MM.1S (cell line): ENCODE data around the gene EFCAB12.

Experiments
- EZH2 ChIP-seq: fragments of 300-600 bp; sonication (generic); optimal IDR thresholded peaks from 2 replicates; pipeline ENCODE3; 2017; ENCODE audit warnings: low read depth, mild to moderate bottlenecking, antibody characterized with exemption, low read length, mixed read lengths
- TF ChIP-seq, protein P1 (sequence below): fragments of 300-600 bp; sonication (generic); IDR thresholded peaks from 2 replicates; pipeline ENCODE4 v1.5.1; 2016; ENCODE audit warnings: antibody characterized with exemption, low read length, mixed read lengths

DNA sequence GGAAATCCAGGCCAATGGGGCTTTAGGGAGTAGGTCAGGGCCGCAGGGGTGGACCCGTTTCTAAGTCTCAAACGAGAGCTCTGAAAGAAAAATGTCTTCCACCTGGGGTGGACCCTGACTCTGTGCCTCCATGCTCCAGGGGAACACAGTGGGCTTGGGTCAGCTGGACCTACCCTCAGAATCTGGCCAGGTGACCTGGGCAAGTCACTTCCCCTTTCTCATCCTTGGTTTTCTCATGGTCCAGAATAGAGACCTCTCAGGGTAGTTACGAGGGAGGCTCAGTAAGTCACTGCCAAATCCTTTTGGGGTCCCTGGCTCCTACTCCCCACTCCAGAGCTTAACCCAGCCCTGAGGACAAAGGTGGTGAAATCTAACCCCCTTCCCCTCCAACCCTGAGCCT is 25.8 kb downstream of the EFCAB12 start:
- TF ChIP-seq, protein P1, sequence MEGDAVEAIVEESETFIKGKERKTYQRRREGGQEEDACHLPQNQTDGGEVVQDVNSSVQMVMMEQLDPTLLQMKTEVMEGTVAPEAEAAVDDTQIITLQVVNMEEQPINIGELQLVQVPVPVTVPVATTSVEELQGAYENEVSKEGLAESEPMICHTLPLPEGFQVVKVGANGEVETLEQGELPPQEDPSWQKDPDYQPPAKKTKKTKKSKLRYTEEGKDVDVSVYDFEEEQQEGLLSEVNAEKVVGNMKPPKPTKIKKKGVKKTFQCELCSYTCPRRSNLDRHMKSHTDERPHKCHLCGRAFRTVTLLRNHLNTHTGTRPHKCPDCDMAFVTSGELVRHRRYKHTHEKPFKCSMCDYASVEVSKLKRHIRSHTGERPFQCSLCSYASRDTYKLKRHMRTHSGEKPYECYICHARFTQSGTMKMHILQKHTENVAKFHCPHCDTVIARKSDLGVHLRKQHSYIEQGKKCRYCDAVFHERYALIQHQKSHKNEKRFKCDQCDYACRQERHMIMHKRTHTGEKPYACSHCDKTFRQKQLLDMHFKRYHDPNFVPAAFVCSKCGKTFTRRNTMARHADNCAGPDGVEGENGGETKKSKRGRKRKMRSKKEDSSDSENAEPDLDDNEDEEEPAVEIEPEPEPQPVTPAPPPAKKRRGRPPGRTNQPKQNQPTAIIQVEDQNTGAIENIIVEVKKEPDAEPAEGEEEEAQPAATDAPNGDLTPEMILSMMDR = no peak
- no peak for TF ChIP-seq EZH2
